GM19023 (cell line): ENCODE measurements around the gene GREB1L.
"Not testable (repeated sequence)": the region's sequence is repeated elsewhere in the genome, so short reads cannot be mapped to it uniquely, and the experiment has no call there.

Experiments
- ATAC-seq: cut with Tn5 transposase; IDR thresholded peaks from one replicate; pipeline ENCODE4 v1.9.1; 2021; ENCODE audit warnings: mild to moderate bottlenecking, moderate library complexity; ENCODE audit not compliant: unreplicated experiment

GREB1L gene

GRCh38 chr18:21303895-21304294 is 61.9 kb downstream of the GREB1L start:
- no peak for ATAC-seq

- no peak for ATAC-seq
These were observed 63.6 kb downstream of the GREB1L start for GRCh38 chr18:21305621-21306020.

DNA sequence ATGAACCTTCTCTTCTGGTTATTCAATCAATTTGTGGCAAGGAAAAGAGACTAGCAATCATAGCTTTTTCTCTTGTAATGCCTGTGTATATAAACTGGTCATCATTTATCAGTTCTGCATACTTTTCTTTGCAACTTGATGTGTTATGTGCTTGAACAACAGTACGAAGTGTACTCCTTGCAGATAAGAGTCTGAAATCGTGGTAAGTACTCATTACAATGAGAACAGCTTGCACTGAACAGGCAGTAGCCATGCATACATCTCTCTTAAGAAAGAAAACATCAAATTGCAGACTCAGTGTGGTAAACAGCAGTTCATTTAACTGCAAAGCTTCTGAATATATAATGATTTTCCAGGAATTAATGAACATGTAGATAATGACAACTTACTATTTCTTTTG is 64.3 kb downstream of the GREB1L start:
- ATAC-seq: no peak

DNA sequence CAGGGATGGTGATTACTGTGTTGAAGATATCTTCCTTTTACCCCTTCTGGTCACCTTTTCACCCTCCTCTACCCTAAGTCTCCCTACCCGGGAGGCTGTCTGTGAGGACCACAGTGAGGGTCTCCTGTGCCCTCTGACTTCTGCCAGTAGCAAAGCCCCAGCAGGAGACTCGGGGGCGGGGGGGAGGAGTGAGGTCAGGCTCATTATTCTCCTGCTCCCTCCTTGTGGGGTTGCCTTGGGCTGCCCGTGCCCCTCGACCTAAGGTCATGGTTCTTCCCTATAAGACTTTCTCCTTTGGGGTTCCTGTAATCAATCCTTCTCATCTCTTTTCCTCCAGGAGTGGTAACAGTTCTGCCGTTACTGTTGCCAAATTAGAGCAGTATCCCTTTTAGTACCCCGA is 65.5 kb downstream of the GREB1L start:
- no peak for ATAC-seq

GRCh38 chr18:21309248-21309647 is 67.2 kb downstream of the GREB1L start:
- ATAC-seq: no peak

DNA sequence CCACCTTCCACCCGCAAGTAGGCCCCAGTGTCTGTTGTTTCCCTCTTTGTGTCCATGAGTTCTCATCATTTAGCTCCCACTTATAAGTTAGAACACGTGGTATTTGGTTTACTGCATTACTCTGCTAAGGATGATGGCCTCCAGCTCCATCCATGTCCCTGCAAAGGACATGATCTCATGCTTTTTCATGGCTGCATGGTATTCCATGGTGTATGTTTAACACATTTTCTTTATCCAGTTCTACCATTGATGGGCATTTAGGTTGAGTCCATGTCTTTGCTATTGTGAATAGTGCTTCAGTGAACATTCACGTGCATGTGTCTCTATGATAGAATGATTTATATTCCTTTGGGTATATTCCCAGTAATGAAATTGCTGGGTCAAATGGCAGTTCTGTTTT is 69.9 kb downstream of the GREB1L start:
- not testable (repeated sequence) for ATAC-seq

GRCh38 chr18:21313576-21313975 is 71.5 kb downstream of the GREB1L start:
- ATAC-seq: no peak

DNA sequence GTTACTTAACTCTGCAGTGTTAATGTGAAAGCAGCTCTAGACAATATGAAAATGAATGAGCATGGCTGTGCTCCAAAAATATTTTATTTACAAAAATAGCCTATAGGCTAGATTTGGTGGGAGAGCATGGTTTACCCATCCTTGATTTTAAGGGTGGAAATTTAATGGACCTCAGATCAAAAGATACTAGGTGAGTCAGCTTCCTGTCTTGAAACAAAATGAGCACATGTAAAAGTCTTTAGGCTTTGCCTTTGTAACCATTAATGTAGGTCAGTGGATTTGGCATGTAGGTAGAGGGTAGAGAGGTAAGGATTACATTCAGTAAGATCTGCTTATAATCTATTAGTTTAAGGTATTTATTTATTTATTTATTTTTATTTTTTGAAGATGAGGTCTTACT is 72.7 kb downstream of the GREB1L start:
- ATAC-seq: no peak

DNA sequence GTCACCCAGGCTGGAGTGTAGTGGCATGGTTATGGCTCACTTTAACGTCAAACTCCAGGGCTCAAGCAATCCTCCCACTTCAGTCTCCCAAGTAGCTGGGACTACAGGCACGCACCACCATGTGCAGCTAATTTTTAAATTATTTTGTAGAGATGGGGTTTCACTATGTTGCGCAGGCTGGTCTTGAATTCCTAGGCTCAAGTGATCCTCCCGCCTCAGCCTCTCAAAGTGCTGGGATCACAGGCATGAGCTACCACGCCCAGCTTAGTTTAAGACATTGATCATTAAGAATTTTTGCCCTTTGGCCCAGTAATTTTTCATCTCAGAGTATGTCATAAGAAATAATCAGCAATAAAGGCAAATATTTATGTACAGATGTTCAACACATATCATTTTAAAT is 73.1 kb downstream of the GREB1L start:
- not testable (repeated sequence) for ATAC-seq

DNA sequence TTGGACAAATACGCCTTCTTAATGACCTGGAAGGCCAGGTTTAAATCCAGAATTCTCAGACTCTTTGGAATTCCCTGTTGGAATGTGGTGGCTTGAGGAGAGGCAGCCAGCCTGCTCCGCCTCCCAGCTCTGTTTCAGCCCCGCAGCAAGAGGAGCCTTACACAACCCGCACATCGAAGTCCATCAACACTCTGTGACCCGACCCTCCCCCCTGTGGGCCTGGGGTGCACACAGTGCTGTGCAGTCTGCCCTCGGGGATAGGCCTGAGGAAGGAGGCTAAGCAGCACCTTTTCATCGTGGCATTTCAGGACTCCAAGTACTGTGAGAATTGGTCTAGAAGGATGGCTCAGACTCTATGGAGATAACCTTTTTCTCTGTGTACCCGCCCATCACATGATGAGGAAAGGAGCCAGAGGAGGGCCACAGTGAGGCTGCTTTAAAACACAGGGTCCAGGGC is 73.7 kb downstream of the GREB1L start:
- ATAC-seq: no peak

GRCh38 chr18:21316296-21316695 is 74.3 kb downstream of the GREB1L start:
- ATAC-seq: no peak

DNA sequence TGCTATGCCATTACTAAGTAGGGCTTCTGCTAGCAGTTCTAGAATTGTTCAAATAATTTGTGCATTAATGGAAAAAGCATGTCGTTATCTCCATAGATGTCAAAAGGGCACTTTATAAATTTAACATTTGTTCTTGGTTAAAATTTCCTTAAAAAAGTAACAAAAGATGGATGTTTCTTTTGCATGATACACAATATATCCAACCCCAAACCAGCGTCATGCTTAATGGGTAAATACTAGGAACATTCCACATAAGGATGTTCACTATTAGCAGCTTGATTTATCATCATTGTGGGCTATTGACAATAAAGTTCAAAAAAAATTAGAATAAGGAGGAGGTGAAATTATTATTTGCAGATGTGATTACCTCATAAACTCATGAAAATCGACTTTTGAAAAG is 79.7 kb downstream of the GREB1L start:
- no peak for ATAC-seq

GRCh38 chr18:21327101-21327500 is 85.1 kb downstream of the GREB1L start:
- ATAC-seq: no peak

GRCh38 chr18:21330122-21330701 is 88.2 kb downstream of the GREB1L start:
- no peak for ATAC-seq

- no peak for ATAC-seq
These were observed 89.0 kb downstream of the GREB1L start for GRCh38 chr18:21331065-21331464.

GRCh38 chr18:21335927-21336488 is 94.0 kb downstream of the GREB1L start:
- ATAC-seq: no peak

DNA sequence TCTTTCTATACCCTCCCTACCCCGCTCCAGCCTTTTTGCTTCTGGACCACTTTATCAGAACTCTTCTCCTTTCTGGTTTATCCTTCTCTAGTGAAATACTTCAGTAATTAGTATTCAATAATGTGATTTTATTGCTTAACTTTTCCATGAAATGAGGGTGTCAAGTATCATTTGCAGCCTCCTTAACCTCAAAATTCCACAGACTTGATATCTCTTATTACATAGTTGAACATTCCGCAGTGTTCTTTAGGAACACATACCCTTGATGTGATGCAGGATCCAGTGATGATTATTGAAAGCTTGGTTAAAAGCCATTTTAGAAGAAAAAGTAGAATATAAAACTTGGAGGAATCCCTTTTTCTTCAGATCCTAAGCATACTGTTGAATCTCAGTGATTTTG is 94.8 kb downstream of the GREB1L start:
- no peak for ATAC-seq

- ATAC-seq: no peak
These were observed 99.1 kb downstream of the GREB1L start for GRCh38 chr18:21341141-21341540.

DNA sequence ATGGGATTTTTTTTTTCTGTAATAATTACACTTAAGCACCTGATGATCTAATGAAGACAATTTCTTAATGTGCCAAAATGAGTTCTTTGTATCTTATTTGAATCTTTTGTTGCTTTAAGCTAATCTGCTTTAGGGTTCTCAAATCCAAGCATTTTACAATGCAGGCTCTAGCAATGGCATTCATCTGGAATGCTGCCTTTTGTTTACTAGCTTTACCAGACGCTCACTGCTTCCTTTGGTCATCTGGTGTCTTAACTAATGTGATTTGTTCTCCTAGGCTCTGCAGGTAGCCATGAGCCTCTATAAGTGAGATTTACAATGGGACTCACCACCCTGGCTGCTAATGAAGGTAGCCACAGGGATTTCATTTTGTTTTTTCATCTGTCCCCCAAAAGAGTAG is 100.3 kb downstream of the GREB1L start:
- ATAC-seq: no peak

GRCh38 chr18:21344860-21345259 is 102.8 kb downstream of the GREB1L start:
- no peak for ATAC-seq

DNA sequence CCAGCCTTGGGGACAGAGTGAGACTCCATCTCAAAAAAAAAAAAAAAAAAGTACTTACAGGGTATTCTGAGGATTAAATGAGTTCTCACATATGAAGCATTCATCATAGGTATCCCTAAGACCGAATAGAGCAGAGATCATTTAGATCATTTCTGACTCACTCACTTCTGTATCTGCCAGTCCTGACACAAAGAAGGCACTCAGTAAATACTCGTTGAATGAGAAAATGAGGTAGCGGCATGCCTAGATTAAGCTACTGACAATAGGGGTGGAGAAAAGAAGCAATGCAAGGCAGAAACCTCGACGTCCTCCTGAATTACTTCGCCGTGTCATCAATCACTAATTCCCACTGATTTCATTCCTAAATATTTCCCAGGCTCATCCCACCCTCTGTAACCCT is 103.8 kb downstream of the GREB1L start:
- ATAC-seq: no peak

GRCh38 chr18:21359746-21360145 is 117.7 kb downstream of the GREB1L start:
- no peak for ATAC-seq

DNA sequence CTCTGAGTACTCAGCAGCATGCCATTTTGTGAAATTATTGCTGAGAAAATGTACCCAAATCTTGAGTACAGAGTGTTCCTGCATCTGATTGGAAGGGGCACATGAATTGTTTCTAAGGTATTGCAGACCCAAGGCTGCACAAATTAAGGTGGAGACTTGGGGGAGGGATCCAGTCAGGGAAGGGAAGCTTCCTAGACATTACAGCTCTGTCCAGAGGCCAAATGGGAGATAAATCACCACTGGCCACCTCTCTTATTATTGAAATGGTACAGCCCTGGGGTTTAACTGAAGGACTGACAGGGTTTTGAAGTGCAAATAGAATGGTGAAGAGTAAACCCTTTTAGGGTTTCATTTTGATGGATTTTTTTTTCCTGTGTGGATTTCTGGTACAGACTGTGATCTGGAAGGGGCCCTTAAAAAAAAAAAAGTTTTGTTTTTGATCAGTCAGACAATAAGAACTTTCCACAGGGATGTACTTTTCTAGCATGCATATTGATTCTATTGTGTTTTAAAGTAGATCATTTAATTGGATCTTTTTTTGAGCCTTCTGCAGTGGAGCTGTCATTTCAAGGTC is 119.4 kb downstream of the GREB1L start:
- no peak for ATAC-seq
